HUES48 (cell line): ENCODE measurements around the gene DMRTC2.

Experiments used
- H3K27ac ChIP-seq: one replicate; pipeline ENCODE4 v1.7.0; 2013; ENCODE audit warnings: low read depth, low read length, inconsistent platforms
- H3K27me3 ChIP-seq: 2 replicates; pipeline ENCODE4 v1.6.1; 2013; ENCODE audit warnings: mild to moderate bottlenecking, low read length; ENCODE audit not compliant: control insufficient read depth, insufficient read depth
- H3K36me3 ChIP-seq: 2 replicates; pipeline ENCODE4 v1.6.1; 2013; ENCODE audit warnings: low read length; ENCODE audit not compliant: control insufficient read depth, insufficient read depth
- H3K4me1 ChIP-seq: 2 replicates; pipeline ENCODE4 v1.6.1; 2013; ENCODE audit warnings: mild to moderate bottlenecking, low read length; ENCODE audit not compliant: control insufficient read depth, insufficient read depth
- H3K4me3 ChIP-seq: 2 replicates; pipeline ENCODE4 v1.5.1; 2013; ENCODE audit warnings: mild to moderate bottlenecking, low read depth, low read length
- H3K9ac ChIP-seq: 2 replicates; pipeline ENCODE4 v1.6.1; 2013; ENCODE audit warnings: mild to moderate bottlenecking, low read depth, low read length, moderate library complexity
- H3K9me3 ChIP-seq: 2 replicates; pipeline ENCODE4 v1.6.1; 2013; ENCODE audit warnings: low read length; ENCODE audit not compliant: control insufficient read depth, insufficient read depth

The DMRTC2 gene

GRCh38 chr19:41882568-41883462, 38.0 kb downstream of the DMRTC2 start, which contains the start of gene ARHGEF1:
Gene ARHGEF1, plus strand, starts transcription at chr19:41883184. Its CDS starts 4,899 bp downstream, at chr19:41888083.
- no peaks in the 10 kb centered on the region for H3K9me3 ChIP-seq
- H3K27me3 ChIP-seq = peaks cover 26% of the 10 kb centered on the region
- H3K9ac ChIP-seq = no peak within 1 kb of the TSS; the same call in 1 of the 2 replicates
- H3K36me3 ChIP-seq = no peaks in the 10 kb centered on the region
- H3K4me1 ChIP-seq = peaks cover 21% of the 10 kb centered on the region
- H3K4me3 ChIP-seq = peak within 1 kb of the TSS; percentile 62
- no peak within 1 kb of the TSS for H3K27ac ChIP-seq

- H3K4me3 ChIP-seq = peak overlapping the region; percentile 62
- H3K27me3 ChIP-seq = peaks cover 26% of the 10 kb centered on the region
- H3K9me3 ChIP-seq = no peaks in the 10 kb centered on the region
- H3K4me1 ChIP-seq = peaks cover 27% of the 10 kb centered on the region
- no peaks in the 10 kb centered on the region for H3K36me3 ChIP-seq
- H3K27ac ChIP-seq = no peak overlapping the region
- H3K9ac ChIP-seq = no peak overlapping the region
Measured at GRCh38 chr19:41883463-41883820, 38.6 kb downstream of the DMRTC2 start.

GRCh38 chr19:41883821-41884733, 39.2 kb downstream of the DMRTC2 start:
- H3K4me1 ChIP-seq = peaks cover 27% of the 10 kb centered on the region
- H3K27ac ChIP-seq = peak overlapping the region; percentile 33
- H3K9ac ChIP-seq = peak overlapping the region; percentile 61; the same call in 1 of the 2 replicates
- no peaks in the 10 kb centered on the region for H3K9me3 ChIP-seq
- peak overlapping the region; percentile 92 for H3K4me3 ChIP-seq
- peaks cover 26% of the 10 kb centered on the region for H3K27me3 ChIP-seq
- no peaks in the 10 kb centered on the region; the same call in 1 of the 2 replicates for H3K36me3 ChIP-seq

GRCh38 chr19:41886761-41887710, 42.2 kb downstream of the DMRTC2 start:
- peak overlapping the region; percentile 77 for H3K27ac ChIP-seq
- H3K4me1 ChIP-seq = peaks cover 27% of the 10 kb centered on the region
- no peaks in the 10 kb centered on the region; the same call in 1 of the 2 replicates for H3K36me3 ChIP-seq
- H3K9ac ChIP-seq = no peak overlapping the region
- peaks cover 13% of the 10 kb centered on the region for H3K27me3 ChIP-seq
- H3K4me3 ChIP-seq = no peak overlapping the region
- H3K9me3 ChIP-seq = no peaks in the 10 kb centered on the region

DNA sequence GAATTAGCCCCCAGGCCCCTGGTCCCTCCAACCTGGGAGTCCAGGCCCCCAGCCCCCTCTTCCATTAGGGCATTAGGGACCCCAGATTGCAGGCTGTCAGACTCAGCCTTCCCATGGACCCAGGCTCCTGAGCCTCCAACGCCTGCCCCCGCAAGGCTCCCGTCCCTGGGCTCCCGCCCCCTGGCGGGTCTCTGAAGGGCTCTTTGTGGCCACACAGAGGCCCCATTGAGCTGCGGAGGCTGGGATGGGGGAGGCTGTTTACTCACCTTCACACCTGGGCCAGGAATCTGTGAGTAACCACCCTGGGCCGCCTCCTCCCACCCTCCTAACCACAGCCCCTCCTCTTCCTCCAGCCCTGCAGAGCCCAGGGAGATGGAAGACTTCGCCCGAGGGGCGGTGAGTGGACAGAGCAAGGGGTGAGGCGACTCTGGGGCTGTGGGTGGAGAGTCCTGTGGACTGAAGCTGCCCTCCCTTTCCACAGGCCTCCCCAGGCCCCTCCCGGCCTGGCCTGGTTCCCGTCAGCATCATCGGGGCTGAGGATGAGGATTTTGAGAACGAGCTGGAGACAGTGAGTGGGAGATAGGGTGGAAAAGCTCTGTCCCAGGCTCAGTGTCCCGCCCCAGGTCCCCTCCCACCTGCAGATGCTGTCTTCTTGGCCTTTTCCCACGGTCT, 43.0 kb downstream of the DMRTC2 start:
- Histone ChIP-seq H3K9me3 (no peaks in the 10 kb centered on the region), H3K4me1 (peaks cover 21% of the 10 kb centered on the region), H3K9ac (no peak overlapping the region), H3K27me3 (peaks cover 5% of the 10 kb centered on the region; the same call in 1 of the 2 replicates), H3K27ac (peak overlapping the region; percentile 77), H3K4me3 (no peak overlapping the region), H3K36me3 (no peaks in the 10 kb centered on the region; the same call in 1 of the 2 replicates)

GRCh38 chr19:41888926-41889325, 44.1 kb downstream of the DMRTC2 start:
- no peak overlapping the region for H3K9ac ChIP-seq
- peaks cover 21% of the 10 kb centered on the region for H3K4me1 ChIP-seq
- no peak overlapping the region for H3K27ac ChIP-seq
- no peaks in the 10 kb centered on the region for H3K27me3 ChIP-seq
- H3K9me3 ChIP-seq = no peaks in the 10 kb centered on the region
- no peak overlapping the region for H3K4me3 ChIP-seq
- no peaks in the 10 kb centered on the region; the same call in 1 of the 2 replicates for H3K36me3 ChIP-seq

- Histone ChIP-seq H3K9ac (no peak overlapping the region), H3K36me3 (peaks cover 4% of the 10 kb centered on the region), H3K4me1 (peaks cover 18% of the 10 kb centered on the region), H3K27me3 (no peaks in the 10 kb centered on the region), H3K4me3 (no peak overlapping the region), H3K9me3 (no peaks in the 10 kb centered on the region), H3K27ac (no peak overlapping the region)
Measured at GRCh38 chr19:41889896-41890295, 45.1 kb downstream of the DMRTC2 start.

DNA sequence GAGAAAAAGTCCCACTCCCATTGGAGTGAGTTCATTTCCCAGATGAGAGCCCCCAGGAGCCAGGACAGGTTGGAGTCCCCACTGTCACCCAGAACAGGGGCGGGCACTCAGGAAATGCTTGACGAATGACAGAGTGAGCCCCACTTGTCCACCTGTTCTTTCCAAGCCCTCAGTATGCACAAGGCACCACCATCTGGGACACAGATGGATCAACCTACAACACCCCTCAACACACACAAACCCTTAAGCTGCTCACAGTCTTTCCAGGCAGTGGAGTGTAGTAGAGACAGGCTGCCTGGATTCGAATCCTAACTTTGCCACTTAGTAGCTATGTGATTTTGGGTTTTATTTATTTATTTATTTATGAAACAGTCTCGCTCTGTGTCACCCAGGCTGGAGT, 46.1 kb downstream of the DMRTC2 start:
- no peaks in the 10 kb centered on the region for H3K9me3 ChIP-seq
- no peak overlapping the region for H3K27ac ChIP-seq
- no peak overlapping the region for H3K4me3 ChIP-seq
- no peaks in the 10 kb centered on the region for H3K27me3 ChIP-seq
- peaks cover 13% of the 10 kb centered on the region for H3K36me3 ChIP-seq
- H3K9ac ChIP-seq = no peak overlapping the region
- peaks cover 18% of the 10 kb centered on the region for H3K4me1 ChIP-seq

GRCh38 chr19:41892173-41892902, 47.5 kb downstream of the DMRTC2 start:
- H3K27me3 ChIP-seq = no peaks in the 10 kb centered on the region
- no peak overlapping the region for H3K9ac ChIP-seq
- H3K36me3 ChIP-seq = peaks cover 15% of the 10 kb centered on the region
- no peak overlapping the region for H3K27ac ChIP-seq
- H3K4me3 ChIP-seq = no peak overlapping the region
- peaks cover 11% of the 10 kb centered on the region for H3K4me1 ChIP-seq
- no peaks in the 10 kb centered on the region for H3K9me3 ChIP-seq
